Measurements from ENCODE around the gene GRIPAP1.
A peak's percentile ranks its signal among the peaks of the same experiment; 100 is the strongest.

The GRIPAP1 gene

DNA sequence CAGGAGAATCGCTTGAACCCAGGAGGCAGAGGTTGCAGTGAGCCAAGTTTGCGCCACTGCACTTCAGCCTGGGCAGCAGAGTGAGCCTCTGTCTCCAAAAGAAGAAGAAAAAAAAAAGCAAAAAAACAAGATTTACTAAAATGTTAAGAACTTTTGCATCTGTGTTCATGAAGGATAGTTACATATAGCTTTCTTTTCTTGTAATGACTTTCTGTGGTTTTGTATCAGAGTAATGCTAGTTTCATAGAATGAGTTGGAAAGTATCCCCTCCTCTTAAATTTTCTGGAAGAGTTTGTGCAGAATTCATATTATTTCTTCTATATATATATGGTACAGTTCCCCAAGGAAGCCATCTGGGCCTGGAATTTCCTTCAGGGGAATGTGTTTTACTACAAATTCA lies 17.0 kb upstream of the GRIPAP1 start:
- no peaks in the 10 kb centered on the region for H4K20me1 ChIP-seq (ENCODE audit: insufficient read depth, low read length)
- H3K4me3 ChIP-seq (ENCODE audit: low read length) = no peak overlapping the region
- no peak overlapping the region for H3K27ac ChIP-seq (ENCODE audit: low read length)
- H3K4me2 ChIP-seq (ENCODE audit: low read length) = no peak overlapping the region
- H2AFZ ChIP-seq (ENCODE audit: low read depth, low read length) = no peak overlapping the region
- no peaks in the 10 kb centered on the region for H3K79me2 ChIP-seq (ENCODE audit: low read length)
- peaks cover 11% of the 10 kb centered on the region for H3K4me1 ChIP-seq (ENCODE audit: low read length)
- no peaks in the 10 kb centered on the region for H3K36me3 ChIP-seq (replicated peaks; ENCODE audit: low read depth, low read length)
- TF ChIP-seq EZH2phosphoT487 (IDR thresholded peaks at IDR 0.05; ENCODE audit: low read depth) = no peak
- TF ChIP-seq, protein P1, sequence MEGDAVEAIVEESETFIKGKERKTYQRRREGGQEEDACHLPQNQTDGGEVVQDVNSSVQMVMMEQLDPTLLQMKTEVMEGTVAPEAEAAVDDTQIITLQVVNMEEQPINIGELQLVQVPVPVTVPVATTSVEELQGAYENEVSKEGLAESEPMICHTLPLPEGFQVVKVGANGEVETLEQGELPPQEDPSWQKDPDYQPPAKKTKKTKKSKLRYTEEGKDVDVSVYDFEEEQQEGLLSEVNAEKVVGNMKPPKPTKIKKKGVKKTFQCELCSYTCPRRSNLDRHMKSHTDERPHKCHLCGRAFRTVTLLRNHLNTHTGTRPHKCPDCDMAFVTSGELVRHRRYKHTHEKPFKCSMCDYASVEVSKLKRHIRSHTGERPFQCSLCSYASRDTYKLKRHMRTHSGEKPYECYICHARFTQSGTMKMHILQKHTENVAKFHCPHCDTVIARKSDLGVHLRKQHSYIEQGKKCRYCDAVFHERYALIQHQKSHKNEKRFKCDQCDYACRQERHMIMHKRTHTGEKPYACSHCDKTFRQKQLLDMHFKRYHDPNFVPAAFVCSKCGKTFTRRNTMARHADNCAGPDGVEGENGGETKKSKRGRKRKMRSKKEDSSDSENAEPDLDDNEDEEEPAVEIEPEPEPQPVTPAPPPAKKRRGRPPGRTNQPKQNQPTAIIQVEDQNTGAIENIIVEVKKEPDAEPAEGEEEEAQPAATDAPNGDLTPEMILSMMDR (IDR thresholded peaks at IDR 0.05; ENCODE audit: low read depth, low read length) = no peak
- H3K9me3 ChIP-seq (ENCODE audit: insufficient read depth, low read length) = no peaks in the 10 kb centered on the region
- H3K9ac ChIP-seq (ENCODE audit: low read length) = no peak overlapping the region
- no peaks in the 10 kb centered on the region for H3K27me3 ChIP-seq (ENCODE audit: low read depth, low read length)

DNA sequence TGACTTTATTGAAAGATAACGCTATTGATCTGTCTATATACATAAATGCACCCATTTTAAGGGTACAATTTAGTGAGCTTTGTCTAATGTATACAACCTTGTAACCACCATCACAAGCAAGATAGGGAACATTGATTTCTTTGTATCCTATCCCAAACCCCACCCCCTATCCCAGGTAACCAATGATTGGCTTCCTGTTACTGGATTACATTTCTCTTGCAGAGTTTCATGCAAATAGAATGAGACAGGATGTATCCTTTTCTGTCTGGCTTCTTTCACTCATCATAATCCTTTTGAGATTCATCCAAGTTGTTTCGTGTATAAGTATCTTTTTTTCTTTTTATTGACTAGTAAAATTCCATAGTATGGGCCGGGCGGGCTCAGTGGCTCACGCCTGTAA lies 1.6 kb upstream of the GRIPAP1 start:
- no peaks in the 10 kb centered on the region for H3K27me3 ChIP-seq (ENCODE audit: low read depth, low read length)
- peaks cover 4% of the 10 kb centered on the region; the same call in 1 of the 2 replicates for H4K20me1 ChIP-seq (ENCODE audit: insufficient read depth, low read length)
- H3K9me3 ChIP-seq (ENCODE audit: insufficient read depth, low read length) = no peaks in the 10 kb centered on the region
- no peak overlapping the region for H3K4me2 ChIP-seq (ENCODE audit: low read length)
- no peak overlapping the region for H3K9ac ChIP-seq (ENCODE audit: low read length)
- H2AFZ ChIP-seq (ENCODE audit: low read depth, low read length) = no peak overlapping the region
- peaks cover under 1% of the 10 kb centered on the region for H3K36me3 ChIP-seq (replicated peaks; ENCODE audit: low read depth, low read length)
- TF ChIP-seq, protein P1 (IDR thresholded peaks at IDR 0.05; ENCODE audit: low read depth, low read length) = no peak
- no peak for TF ChIP-seq EZH2phosphoT487 (IDR thresholded peaks at IDR 0.05; ENCODE audit: low read depth)
- peaks cover 13% of the 10 kb centered on the region for H3K4me1 ChIP-seq (ENCODE audit: low read length)
- H3K4me3 ChIP-seq (ENCODE audit: low read length) = no peak overlapping the region
- H3K27ac ChIP-seq (ENCODE audit: low read length) = no peak overlapping the region
- H3K79me2 ChIP-seq (ENCODE audit: low read length) = peaks cover 27% of the 10 kb centered on the region

DNA sequence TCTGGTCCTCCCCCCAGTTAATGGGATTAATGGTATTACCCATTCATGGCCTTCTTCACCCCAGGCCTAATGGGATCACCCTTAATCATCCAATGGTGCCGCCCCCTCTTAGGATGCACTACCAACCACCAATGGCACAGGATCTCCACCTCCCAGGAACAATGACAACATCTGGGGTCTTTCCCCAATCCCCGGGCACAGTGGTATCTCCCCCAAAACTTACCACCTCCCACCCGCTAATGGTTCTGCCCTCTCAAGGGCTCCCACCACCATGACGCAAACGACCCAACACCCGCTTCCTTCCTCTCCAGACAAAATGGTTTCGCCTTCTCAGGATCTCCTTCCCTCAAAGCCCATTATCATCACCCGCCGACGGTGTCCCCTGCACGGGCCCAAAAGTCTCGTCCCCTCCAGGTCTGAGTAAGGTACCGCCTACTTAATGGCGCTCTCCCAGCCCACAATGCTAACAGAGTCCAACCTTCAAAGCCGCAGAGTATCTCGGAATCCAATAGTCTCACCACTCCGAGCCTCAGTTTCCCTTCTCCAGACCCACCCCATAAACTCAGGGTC lies 458 bp downstream of the GRIPAP1 start:
- peak overlapping the region; percentile 56; the same call in 1 of the 2 replicates for H2AFZ ChIP-seq (ENCODE audit: low read depth, low read length)

DNA sequence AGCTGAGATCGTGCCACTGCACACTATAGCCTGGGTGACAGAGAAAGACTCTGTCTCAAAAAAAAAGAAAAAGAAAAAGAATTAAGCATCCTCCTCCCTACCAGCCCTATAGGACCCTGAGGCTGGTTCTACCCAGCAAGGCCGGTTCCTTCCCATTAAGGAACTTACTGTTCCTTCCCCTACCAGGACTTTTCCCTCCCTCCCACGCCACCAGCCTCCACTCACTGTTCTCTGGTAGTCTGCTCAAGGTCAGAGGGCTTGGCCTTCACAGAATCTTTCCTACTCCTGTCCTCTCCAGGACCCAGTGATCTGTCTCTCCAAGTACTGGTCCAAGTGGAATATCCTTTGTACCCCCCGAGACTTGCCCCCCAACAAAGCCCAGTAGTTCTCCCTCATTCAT lies 1.4 kb downstream of the GRIPAP1 start:
- Histone ChIP-seq H3K79me2 (ENCODE audit: low read length) (peaks cover 27% of the 10 kb centered on the region), H4K20me1 (ENCODE audit: insufficient read depth, low read length) (peaks cover 8% of the 10 kb centered on the region; the same call in 1 of the 2 replicates), H3K27me3 (ENCODE audit: low read depth, low read length) (no peaks in the 10 kb centered on the region), H3K4me1 (ENCODE audit: low read length) (peaks cover 13% of the 10 kb centered on the region), H2AFZ (ENCODE audit: low read depth, low read length) (no peak overlapping the region), H3K9ac (ENCODE audit: low read length) (no peak overlapping the region), H3K27ac (ENCODE audit: low read length) (no peak overlapping the region), H3K4me2 (ENCODE audit: low read length) (peak overlapping the region; percentile 56), H3K4me3 (ENCODE audit: low read length) (peak overlapping the region; percentile 100; the same call in 1 of the 2 replicates), H3K36me3 (replicated peaks; ENCODE audit: low read depth, low read length) (peaks cover 22% of the 10 kb centered on the region), H3K9me3 (ENCODE audit: insufficient read depth, low read length) (no peaks in the 10 kb centered on the region)
- TF ChIP-seq, protein P1 (IDR thresholded peaks at IDR 0.05; ENCODE audit: low read depth, low read length) = no peak
- no peak for TF ChIP-seq EZH2phosphoT487 (IDR thresholded peaks at IDR 0.05; ENCODE audit: low read depth)

More for the DNA sequence above, 458 bp downstream of the GRIPAP1 start:
- Histone ChIP-seq H3K27me3 (ENCODE audit: low read depth, low read length) (no peaks in the 10 kb centered on the region), H3K79me2 (ENCODE audit: low read length) (peaks cover 27% of the 10 kb centered on the region), H3K9me3 (ENCODE audit: insufficient read depth, low read length) (no peaks in the 10 kb centered on the region), H3K36me3 (replicated peaks; ENCODE audit: low read depth, low read length) (peaks cover 20% of the 10 kb centered on the region), H3K4me3 (ENCODE audit: low read length) (peak overlapping the region; percentile 100), H3K4me2 (ENCODE audit: low read length) (peak overlapping the region; percentile 56), H3K4me1 (ENCODE audit: low read length) (peaks cover 13% of the 10 kb centered on the region), H4K20me1 (ENCODE audit: insufficient read depth, low read length) (peaks cover 8% of the 10 kb centered on the region; the same call in 1 of the 2 replicates), H3K27ac (ENCODE audit: low read length) (peak overlapping the region; percentile 79), H3K9ac (ENCODE audit: low read length) (peak overlapping the region; percentile 100)
- TF ChIP-seq, protein P1 (IDR thresholded peaks at IDR 0.05; ENCODE audit: low read depth, low read length) = no peak
- TF ChIP-seq EZH2phosphoT487 (IDR thresholded peaks at IDR 0.05; ENCODE audit: low read depth) = no peak
